GM23338 (cell line): ENCODE results near the gene RER1. TPM values are rescaled to one million over a fixed set of nuclear protein-coding genes. Genes with fewer than 3 reads are reported as not detected.

Experiments
- ATAC-seq: fragments of 200-7000 bp; cut with Tn5 transposase; 3 replicates; pipeline ENCODE4 v1.9.1; 2020
- DNase-seq: peaks from one replicate; pipeline ENCODE4 v3.0.0-alpha.2; 2015; ENCODE audit warnings: low spot score
- H2AFZ ChIP-seq: fragments of 200-600 bp; sonication (generic); 2 replicates; pipeline ENCODE4 v1.8.0; 2016; ENCODE audit warnings: antibody characterized with exemption, mild to moderate bottlenecking, moderate library complexity
- H3F3A ChIP-seq: fragments of 200-600 bp; sonication (generic); replicated peaks from 2 replicates; pipeline ENCODE4 v1.8.0; 2017; ENCODE audit warnings: antibody characterized with exemption, mixed run types, low read depth
- H3K27ac ChIP-seq: fragments of 200-600 bp; sonication (generic); 2 replicates; pipeline ENCODE4 v1.6.1; 2016; ENCODE audit warnings: low read depth
- H3K27me3 ChIP-seq: fragments of 200-600 bp; sonication (generic); 2 replicates; pipeline ENCODE4 v1.8.0; 2016; ENCODE audit warnings: mild to moderate bottlenecking, mixed run types, moderate library complexity; ENCODE audit not compliant: insufficient read depth
- H3K36me3 ChIP-seq: fragments of 200-600 bp; sonication (generic); 2 replicates; pipeline ENCODE4 v1.8.0; 2016; ENCODE audit warnings: mild to moderate bottlenecking; ENCODE audit not compliant: insufficient read depth
- H3K4me1 ChIP-seq: fragments of 200-600 bp; sonication (generic); 2 replicates; pipeline ENCODE4 v1.8.0; 2016; ENCODE audit warnings: mild to moderate bottlenecking, moderate library complexity; ENCODE audit not compliant: insufficient read depth
- H3K4me2 ChIP-seq: fragments of 200-600 bp; sonication (generic); 2 replicates; pipeline ENCODE4 v1.7.1; 2017; ENCODE audit warnings: mixed run types
- H3K4me3 ChIP-seq: fragments of 200-600 bp; sonication (generic); 2 replicates; pipeline ENCODE4 v1.6.1; 2016; ENCODE audit warnings: mixed run types
- H3K79me2 ChIP-seq: fragments of 200-600 bp; sonication (generic); replicated peaks from 2 replicates; pipeline ENCODE4 v1.8.0; 2017; ENCODE audit warnings: mild to moderate bottlenecking; ENCODE audit not compliant: insufficient read depth
- H3K9me2 ChIP-seq: fragments of 200-600 bp; sonication (generic); 2 replicates; pipeline ENCODE4 v1.8.0; 2017; ENCODE audit not compliant: insufficient read depth
- H4K20me1 ChIP-seq: fragments of 200-600 bp; sonication (generic); replicated peaks from 2 replicates; pipeline ENCODE4 v1.8.0; 2017; ENCODE audit warnings: mild to moderate bottlenecking; ENCODE audit not compliant: insufficient read depth
- H3K27ac Mint-ChIP-seq: 2 replicates; pipeline ENCODE4 v1.8.0; 2020; ENCODE audit warnings: inconsistent platforms, mild to moderate bottlenecking, moderate library complexity, mixed read lengths
- H3K27me3 Mint-ChIP-seq: 3 replicates; pipeline ENCODE4 v1.8.0; 2022; ENCODE audit warnings: low read depth, mild to moderate bottlenecking, moderate library complexity, mixed read lengths, inconsistent platforms; ENCODE audit not compliant: insufficient read depth, poor library complexity
- H3K36me3 Mint-ChIP-seq: 3 replicates; pipeline ENCODE4 v1.8.0; 2021; ENCODE audit warnings: low read depth, mild to moderate bottlenecking, inconsistent platforms, moderate library complexity, mixed read lengths
- H3K4me1 Mint-ChIP-seq: 3 replicates; pipeline ENCODE4 v1.8.0; 2020; ENCODE audit warnings: mild to moderate bottlenecking, inconsistent platforms, mixed read lengths
- H3K4me3 Mint-ChIP-seq: 3 replicates; pipeline ENCODE4 v1.8.0; 2021; ENCODE audit warnings: moderate library complexity, mild to moderate bottlenecking, inconsistent platforms, mixed read lengths
- H3K9me3 Mint-ChIP-seq: 3 replicates; pipeline ENCODE4 v1.8.0; 2020; ENCODE audit warnings: moderate library complexity, mild to moderate bottlenecking, inconsistent platforms, mixed read lengths
- CREB1 ChIP-seq: fragments of 250-450 bp; sonication (Bioruptor Pico); IDR thresholded peaks from 2 replicates; pipeline ENCODE4 v1.5.0; 2020; ENCODE audit warnings: low read depth, mild to moderate bottlenecking, moderate library complexity
- EZH2 ChIP-seq: fragments of 200-600 bp; sonication (generic); IDR thresholded peaks from one replicate; pipeline ENCODE4 v1.8.0; 2017; ENCODE audit warnings: antibody characterized with exemption, mild to moderate bottlenecking, low read depth; ENCODE audit not compliant: unreplicated experiment
- EZH2phosphoT487 ChIP-seq: fragments of 200-600 bp; sonication (generic); IDR thresholded peaks from one replicate; pipeline ENCODE4 v1.8.1; 2018; ENCODE audit warnings: antibody characterized with exemption; ENCODE audit not compliant: unreplicated experiment
- JUNB ChIP-seq: IDR thresholded peaks from one replicate; pipeline ENCODE4 v1.6.1; 2016; ENCODE audit warnings: antibody characterized with exemption; ENCODE audit not compliant: unreplicated experiment
- NANOG ChIP-seq: IDR thresholded peaks from 2 replicates; pipeline ENCODE4 v1.6.1; 2016; ENCODE audit warnings: antibody characterized with exemption, borderline replicate concordance
- STAT1 ChIP-seq: IDR thresholded peaks from one replicate; pipeline ENCODE4 v1.6.1; 2016; ENCODE audit warnings: antibody characterized with exemption; ENCODE audit not compliant: unreplicated experiment
- ZNF114 ChIP-seq: fragments of 250-450 bp; sonication (Bioruptor Pico); IDR thresholded peaks from 2 replicates; pipeline ENCODE4 v1.5.0; 2020; ENCODE audit warnings: mild to moderate bottlenecking, moderate library complexity
- ZNF331 ChIP-seq: fragments of 250-450 bp; sonication (Bioruptor Pico); IDR thresholded peaks from 2 replicates; pipeline ENCODE4 v1.5.0; 2020; ENCODE audit warnings: low read depth, mild to moderate bottlenecking, moderate library complexity
- polyA plus RNA-seq: library from polyadenylated mRNA; unstranded; fragments of >200 nt; fragmentation: Nextera tagmentation; extraction: Ambion mirVana; gene quantifications from 2 replicates; pipeline ENCODE4 v1.2.1, GENCODE V29; 2016
- total RNA-seq: library from RNA; depleted of rRNA; stranded (reverse); fragments of >200 nt; shearing (Covaris generic); gene quantifications from 2 replicates; pipeline ENCODE4 v1.2.3, GENCODE V29; 2014
- TF ChIP-seq, protein P1 (sequence below): IDR thresholded peaks from one replicate; pipeline ENCODE4 v1.6.1; 2018; ENCODE audit warnings: antibody characterized with exemption; ENCODE audit not compliant: unreplicated experiment
- TF ChIP-seq, protein P2 (sequence below): fragments of 250-450 bp; sonication (Bioruptor Pico); IDR thresholded peaks from 2 replicates; pipeline ENCODE4 v1.5.0; 2020; ENCODE audit warnings: mild to moderate bottlenecking, moderate library complexity
- TF ChIP-seq, protein P3 (sequence below): IDR thresholded peaks from 2 replicates; pipeline ENCODE4 v1.6.1; 2016; ENCODE audit warnings: antibody characterized with exemption
- TF ChIP-seq, protein P4 (sequence below), 2 experiments: fragments of 200-600 bp in 1 of 2; sonication (generic) in 1 of 2; conservative IDR thresholded peaks; 2 replicates each; pipeline versions ENCODE4 v1.5.1 to v1.6.1; 2016 to 2017; ENCODE audit warnings: antibody characterized with exemption in 2 of 2, low read depth in 2 of 2, mild to moderate bottlenecking in 2 of 2, moderate library complexity in 1 of 2

The RER1 gene
- total and polyA plus RNA-seq, 2 experiments from 2014 or later: 58.4 to 99.5 TPM

DNA sequence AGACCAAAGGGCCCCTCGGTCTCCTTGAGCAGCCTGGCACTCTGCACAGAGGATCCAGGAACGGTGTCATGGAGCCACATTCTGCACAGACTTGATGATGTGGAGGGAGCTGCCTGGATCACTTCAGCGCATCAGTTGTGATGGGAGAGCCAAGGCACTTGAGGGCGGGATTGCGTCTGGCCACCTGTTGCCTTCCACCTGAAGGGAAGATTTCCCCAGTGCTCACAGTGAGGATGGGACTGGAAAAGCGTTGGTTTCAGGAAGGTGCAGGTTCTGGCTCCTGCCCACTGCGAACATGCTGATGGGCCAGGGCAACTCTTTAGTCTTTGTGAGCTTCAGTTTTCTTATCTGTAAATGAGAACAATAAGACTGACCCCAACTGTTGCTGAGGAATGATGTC, 2.6 kb downstream of the RER1 start:
- no peak overlapping the region for H3K27ac ChIP-seq
- peaks cover 35% of the 10 kb centered on the region for H3K36me3 Mint-ChIP-seq
- H3K4me3 Mint-ChIP-seq: no peak overlapping the region
- H3K9me3 Mint-ChIP-seq: no peaks in the 10 kb centered on the region
- no peaks in the 10 kb centered on the region; the same call in 1 of the 2 replicates for H3K4me1 ChIP-seq
- TF ChIP-seq, protein P1, sequence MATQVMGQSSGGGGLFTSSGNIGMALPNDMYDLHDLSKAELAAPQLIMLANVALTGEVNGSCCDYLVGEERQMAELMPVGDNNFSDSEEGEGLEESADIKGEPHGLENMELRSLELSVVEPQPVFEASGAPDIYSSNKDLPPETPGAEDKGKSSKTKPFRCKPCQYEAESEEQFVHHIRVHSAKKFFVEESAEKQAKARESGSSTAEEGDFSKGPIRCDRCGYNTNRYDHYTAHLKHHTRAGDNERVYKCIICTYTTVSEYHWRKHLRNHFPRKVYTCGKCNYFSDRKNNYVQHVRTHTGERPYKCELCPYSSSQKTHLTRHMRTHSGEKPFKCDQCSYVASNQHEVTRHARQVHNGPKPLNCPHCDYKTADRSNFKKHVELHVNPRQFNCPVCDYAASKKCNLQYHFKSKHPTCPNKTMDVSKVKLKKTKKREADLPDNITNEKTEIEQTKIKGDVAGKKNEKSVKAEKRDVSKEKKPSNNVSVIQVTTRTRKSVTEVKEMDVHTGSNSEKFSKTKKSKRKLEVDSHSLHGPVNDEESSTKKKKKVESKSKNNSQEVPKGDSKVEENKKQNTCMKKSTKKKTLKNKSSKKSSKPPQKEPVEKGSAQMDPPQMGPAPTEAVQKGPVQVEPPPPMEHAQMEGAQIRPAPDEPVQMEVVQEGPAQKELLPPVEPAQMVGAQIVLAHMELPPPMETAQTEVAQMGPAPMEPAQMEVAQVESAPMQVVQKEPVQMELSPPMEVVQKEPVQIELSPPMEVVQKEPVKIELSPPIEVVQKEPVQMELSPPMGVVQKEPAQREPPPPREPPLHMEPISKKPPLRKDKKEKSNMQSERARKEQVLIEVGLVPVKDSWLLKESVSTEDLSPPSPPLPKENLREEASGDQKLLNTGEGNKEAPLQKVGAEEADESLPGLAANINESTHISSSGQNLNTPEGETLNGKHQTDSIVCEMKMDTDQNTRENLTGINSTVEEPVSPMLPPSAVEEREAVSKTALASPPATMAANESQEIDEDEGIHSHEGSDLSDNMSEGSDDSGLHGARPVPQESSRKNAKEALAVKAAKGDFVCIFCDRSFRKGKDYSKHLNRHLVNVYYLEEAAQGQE: no peak
- TF ChIP-seq EZH2 (no peak), JUNB (no peak), CREB1 (CRISPR knock-in tag) (no peak), EZH2phosphoT487 (no peak), STAT1 (no peak), ZNF114 (CRISPR knock-in tag) (no peak), NANOG (no peak), ZNF331 (CRISPR knock-in tag) (no peak)
- TF ChIP-seq, protein P2, sequence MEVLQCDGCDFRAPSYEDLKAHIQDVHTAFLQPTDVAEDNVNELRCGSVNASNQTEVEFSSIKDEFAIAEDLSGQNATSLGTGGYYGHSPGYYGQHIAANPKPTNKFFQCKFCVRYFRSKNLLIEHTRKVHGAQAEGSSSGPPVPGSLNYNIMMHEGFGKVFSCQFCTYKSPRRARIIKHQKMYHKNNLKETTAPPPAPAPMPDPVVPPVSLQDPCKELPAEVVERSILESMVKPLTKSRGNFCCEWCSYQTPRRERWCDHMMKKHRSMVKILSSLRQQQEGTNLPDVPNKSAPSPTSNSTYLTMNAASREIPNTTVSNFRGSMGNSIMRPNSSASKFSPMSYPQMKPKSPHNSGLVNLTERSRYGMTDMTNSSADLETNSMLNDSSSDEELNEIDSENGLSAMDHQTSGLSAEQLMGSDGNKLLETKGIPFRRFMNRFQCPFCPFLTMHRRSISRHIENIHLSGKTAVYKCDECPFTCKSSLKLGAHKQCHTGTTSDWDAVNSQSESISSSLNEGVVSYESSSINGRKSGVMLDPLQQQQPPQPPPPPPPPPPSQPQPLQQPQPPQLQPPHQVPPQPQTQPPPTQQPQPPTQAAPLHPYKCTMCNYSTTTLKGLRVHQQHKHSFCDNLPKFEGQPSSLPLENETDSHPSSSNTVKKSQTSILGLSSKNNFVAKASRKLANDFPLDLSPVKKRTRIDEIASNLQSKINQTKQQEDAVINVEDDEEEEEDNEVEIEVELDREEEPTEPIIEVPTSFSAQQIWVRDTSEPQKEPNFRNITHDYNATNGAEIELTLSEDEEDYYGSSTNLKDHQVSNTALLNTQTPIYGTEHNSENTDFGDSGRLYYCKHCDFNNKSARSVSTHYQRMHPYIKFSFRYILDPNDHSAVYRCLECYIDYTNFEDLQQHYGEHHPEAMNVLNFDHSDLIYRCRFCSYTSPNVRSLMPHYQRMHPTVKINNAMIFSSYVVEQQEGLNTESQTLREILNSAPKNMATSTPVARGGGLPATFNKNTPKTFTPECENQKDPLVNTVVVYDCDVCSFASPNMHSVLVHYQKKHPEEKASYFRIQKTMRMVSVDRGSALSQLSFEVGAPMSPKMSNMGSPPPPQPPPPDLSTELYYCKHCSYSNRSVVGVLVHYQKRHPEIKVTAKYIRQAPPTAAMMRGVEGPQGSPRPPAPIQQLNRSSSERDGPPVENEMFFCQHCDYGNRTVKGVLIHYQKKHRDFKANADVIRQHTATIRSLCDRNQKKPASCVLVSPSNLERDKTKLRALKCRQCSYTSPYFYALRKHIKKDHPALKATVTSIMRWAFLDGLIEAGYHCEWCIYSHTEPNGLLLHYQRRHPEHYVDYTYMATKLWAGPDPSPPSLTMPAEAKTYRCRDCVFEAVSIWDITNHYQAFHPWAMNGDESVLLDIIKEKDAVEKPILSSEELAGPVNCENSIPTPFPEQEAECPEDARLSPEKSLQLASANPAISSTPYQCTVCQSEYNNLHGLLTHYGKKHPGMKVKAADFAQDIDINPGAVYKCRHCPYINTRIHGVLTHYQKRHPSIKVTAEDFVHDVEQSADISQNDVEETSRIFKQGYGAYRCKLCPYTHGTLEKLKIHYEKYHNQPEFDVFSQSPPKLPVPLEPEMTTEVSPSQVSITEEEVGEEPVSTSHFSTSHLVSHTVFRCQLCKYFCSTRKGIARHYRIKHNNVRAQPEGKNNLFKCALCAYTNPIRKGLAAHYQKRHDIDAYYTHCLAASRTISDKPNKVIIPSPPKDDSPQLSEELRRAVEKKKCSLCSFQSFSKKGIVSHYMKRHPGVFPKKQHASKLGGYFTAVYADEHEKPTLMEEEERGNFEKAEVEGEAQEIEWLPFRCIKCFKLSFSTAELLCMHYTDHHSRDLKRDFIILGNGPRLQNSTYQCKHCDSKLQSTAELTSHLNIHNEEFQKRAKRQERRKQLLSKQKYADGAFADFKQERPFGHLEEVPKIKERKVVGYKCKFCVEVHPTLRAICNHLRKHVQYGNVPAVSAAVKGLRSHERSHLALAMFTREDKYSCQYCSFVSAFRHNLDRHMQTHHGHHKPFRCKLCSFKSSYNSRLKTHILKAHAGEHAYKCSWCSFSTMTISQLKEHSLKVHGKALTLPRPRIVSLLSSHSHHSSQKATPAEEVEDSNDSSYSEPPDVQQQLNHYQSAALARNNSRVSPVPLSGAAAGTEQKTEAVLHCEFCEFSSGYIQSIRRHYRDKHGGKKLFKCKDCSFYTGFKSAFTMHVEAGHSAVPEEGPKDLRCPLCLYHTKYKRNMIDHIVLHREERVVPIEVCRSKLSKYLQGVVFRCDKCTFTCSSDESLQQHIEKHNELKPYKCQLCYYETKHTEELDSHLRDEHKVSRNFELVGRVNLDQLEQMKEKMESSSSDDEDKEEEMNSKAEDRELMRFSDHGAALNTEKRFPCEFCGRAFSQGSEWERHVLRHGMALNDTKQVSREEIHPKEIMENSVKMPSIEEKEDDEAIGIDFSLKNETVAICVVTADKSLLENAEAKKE (CRISPR knock-in tag): no peak
- TF ChIP-seq, protein P3, sequence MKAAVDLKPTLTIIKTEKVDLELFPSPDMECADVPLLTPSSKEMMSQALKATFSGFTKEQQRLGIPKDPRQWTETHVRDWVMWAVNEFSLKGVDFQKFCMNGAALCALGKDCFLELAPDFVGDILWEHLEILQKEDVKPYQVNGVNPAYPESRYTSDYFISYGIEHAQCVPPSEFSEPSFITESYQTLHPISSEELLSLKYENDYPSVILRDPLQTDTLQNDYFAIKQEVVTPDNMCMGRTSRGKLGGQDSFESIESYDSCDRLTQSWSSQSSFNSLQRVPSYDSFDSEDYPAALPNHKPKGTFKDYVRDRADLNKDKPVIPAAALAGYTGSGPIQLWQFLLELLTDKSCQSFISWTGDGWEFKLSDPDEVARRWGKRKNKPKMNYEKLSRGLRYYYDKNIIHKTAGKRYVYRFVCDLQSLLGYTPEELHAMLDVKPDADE: no peak
- TF ChIP-seq, protein P4, sequence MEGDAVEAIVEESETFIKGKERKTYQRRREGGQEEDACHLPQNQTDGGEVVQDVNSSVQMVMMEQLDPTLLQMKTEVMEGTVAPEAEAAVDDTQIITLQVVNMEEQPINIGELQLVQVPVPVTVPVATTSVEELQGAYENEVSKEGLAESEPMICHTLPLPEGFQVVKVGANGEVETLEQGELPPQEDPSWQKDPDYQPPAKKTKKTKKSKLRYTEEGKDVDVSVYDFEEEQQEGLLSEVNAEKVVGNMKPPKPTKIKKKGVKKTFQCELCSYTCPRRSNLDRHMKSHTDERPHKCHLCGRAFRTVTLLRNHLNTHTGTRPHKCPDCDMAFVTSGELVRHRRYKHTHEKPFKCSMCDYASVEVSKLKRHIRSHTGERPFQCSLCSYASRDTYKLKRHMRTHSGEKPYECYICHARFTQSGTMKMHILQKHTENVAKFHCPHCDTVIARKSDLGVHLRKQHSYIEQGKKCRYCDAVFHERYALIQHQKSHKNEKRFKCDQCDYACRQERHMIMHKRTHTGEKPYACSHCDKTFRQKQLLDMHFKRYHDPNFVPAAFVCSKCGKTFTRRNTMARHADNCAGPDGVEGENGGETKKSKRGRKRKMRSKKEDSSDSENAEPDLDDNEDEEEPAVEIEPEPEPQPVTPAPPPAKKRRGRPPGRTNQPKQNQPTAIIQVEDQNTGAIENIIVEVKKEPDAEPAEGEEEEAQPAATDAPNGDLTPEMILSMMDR (conservative IDR thresholded peaks at IDR 0.05; ENCODE audit: low read depth in 2 of 2): no peak
- H3F3A ChIP-seq: peaks cover 6% of the 10 kb centered on the region; the same call in 1 of the 2 replicates
- H3K4me1 Mint-ChIP-seq: peaks cover 17% of the 10 kb centered on the region
- H3K27me3 ChIP-seq: no peaks in the 10 kb centered on the region
- no peaks in the 10 kb centered on the region for H3K9me2 ChIP-seq
- no peak overlapping the region for H3K4me3 ChIP-seq
- DNase-seq (no peak), ATAC-seq (no peak)
- H3K27ac Mint-ChIP-seq: no peak overlapping the region
- peaks cover 46% of the 10 kb centered on the region for H3K79me2 ChIP-seq
- H3K27me3 Mint-ChIP-seq: peaks cover 8% of the 10 kb centered on the region
- no peaks in the 10 kb centered on the region; the same call in 1 of the 2 replicates for H3K36me3 ChIP-seq
- H2AFZ ChIP-seq: no peak overlapping the region
- H3K4me2 ChIP-seq: no peak overlapping the region
- H4K20me1 ChIP-seq: peaks cover 15% of the 10 kb centered on the region
